Uterus (tissue), 4 donors: ENCODE measurements around the gene ASIC2. TPM values are rescaled to one million over a fixed set of nuclear protein-coding genes. Genes with fewer than 3 reads are reported as not detected.

Source experiments
- DNase-seq, 2 donors: peaks; one replicate each; pipeline ENCODE4 v3.0.0-alpha.2; 2019 to 2020
- H3K27ac ChIP-seq, 2 donors: fragments of 200-600 bp; sonication (generic); 1 replicate in 1 of 2; 2 replicates in 1 of 2; pipeline ENCODE4 v1.5.1; 2016 to 2018
- H3K27me3 ChIP-seq, 2 donors: fragments of 200-600 bp; sonication (generic); one replicate each; pipeline ENCODE4 v1.5.1; 2018 to 2019; ENCODE audit warnings: control low read depth in 1 of 2
- H3K36me3 ChIP-seq, 2 donors: fragments of 200-600 bp; sonication (generic); one replicate each; pipeline ENCODE4 v1.5.1; 2019; ENCODE audit warnings: control low read depth in 1 of 2
- H3K4me1 ChIP-seq, 2 donors: fragments of 200-600 bp; sonication (generic); one replicate each; pipeline ENCODE4 v1.5.1; 2018 to 2019; ENCODE audit warnings: control low read depth in 1 of 2
- H3K4me3 ChIP-seq, 2 donors: fragments of 200-600 bp; sonication (generic); 1 replicate in 1 of 2; 2 replicates in 1 of 2; pipeline ENCODE4 v1.5.1; 2018 to 2019; ENCODE audit warnings: mild to moderate bottlenecking in 1 of 2
- H3K9me3 ChIP-seq, 2 donors: fragments of 200-600 bp; sonication (generic); one replicate each; pipeline ENCODE4 v1.5.1; 2019; ENCODE audit warnings: control low read depth in 1 of 2
- CTCF ChIP-seq, 4 experiments: fragments of 200-600 bp in 2 of 4; fragments of 450-650 bp in 2 of 4; sonication (generic) in 2 of 4; IDR thresholded peaks; one replicate each; pipeline ENCODE4 v1.5.1; 2016 to 2019; ENCODE audit warnings: antibody characterized with exemption in 4 of 4, mild to moderate bottlenecking in 2 of 4, moderate library complexity in 1 of 4
- POLR2A ChIP-seq, 2 donors: fragments of 450-650 bp; IDR thresholded peaks; one replicate each; pipeline ENCODE4 v1.6.1; 2016; ENCODE audit warnings: antibody characterized with exemption in 2 of 2, mild to moderate bottlenecking in 1 of 2, moderate library complexity in 1 of 2
- intact Hi-C: fragments of 100-400 bp; cut with DNase I; formaldehyde crosslinking; loops from one replicate; pipeline ENCODE4 v1.15.1; 2023; ENCODE audit warnings: low total_unique reads
- total RNA-seq, 4 donors: library from RNA; depleted of rRNA in 3 of 4; stranded (reverse); fragments of >200 nt in 3 of 4; gene quantifications; one replicate each; pipeline versions ENCODE4 v1.1.0 to v1.2.4, GENCODE V29; 2014 to 2023
- donor health status: DM: yes; HTN: yes; CAD: no.

ASIC2 gene
- total RNA-seq, 4 donors from 2014 or later = 1.2 to 1.4 TPM; not detected in 2

- TF ChIP-seq POLR2A (IDR thresholded peaks at IDR 0.05) (no peak), CTCF (IDR thresholded peaks at IDR 0.05) (no peak)
- intact Hi-C loops = no loop called here
- no peak for DNase-seq
- H3K27me3 ChIP-seq = no peaks in the 10 kb centered on the region
- H3K36me3 ChIP-seq = no peaks in the 10 kb centered on the region
- H3K27ac ChIP-seq = no peak overlapping the region
- H3K4me3 ChIP-seq = no peak overlapping the region
- H3K4me1 ChIP-seq = no peaks in the 10 kb centered on the region
- H3K9me3 ChIP-seq = no peaks in the 10 kb centered on the region
Measured at GRCh38 chr17:33316746-33317145, 23.7 kb upstream of the ASIC2 start.

- intact Hi-C loops = no loop called here
- no peaks in the 10 kb centered on the region for H3K4me1 ChIP-seq
- no peaks in the 10 kb centered on the region for H3K27me3 ChIP-seq
- no peak for TF ChIP-seq POLR2A (IDR thresholded peaks at IDR 0.05)
- no peak for TF ChIP-seq CTCF (IDR thresholded peaks at IDR 0.05)
- no peak overlapping the region for H3K4me3 ChIP-seq
- no peaks in the 10 kb centered on the region for H3K36me3 ChIP-seq
- no peak for DNase-seq
- H3K27ac ChIP-seq = no peak overlapping the region
- H3K9me3 ChIP-seq = no peaks in the 10 kb centered on the region
Measured at GRCh38 chr17:33310296-33310695, 17.2 kb upstream of the ASIC2 start.

DNA sequence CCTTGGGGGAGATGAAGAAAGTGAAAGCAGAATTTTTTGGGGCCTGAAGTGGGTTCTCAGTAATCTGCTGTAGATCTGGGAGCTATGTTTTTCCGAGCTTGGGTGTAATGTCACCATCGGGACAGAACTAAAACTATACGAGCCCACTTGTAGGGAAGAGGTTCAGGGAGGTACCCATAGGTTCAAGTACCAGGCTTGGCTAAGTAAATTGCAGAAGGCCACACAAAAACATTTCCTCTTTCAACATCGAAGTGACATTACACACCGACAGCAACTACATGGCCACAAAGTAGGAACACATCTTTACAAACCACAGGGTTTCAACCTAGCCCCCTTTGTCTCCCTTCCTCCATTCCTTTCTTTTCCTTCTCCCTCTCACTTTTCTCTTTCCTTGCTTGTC, 10.2 kb upstream of the ASIC2 start:
- no peaks in the 10 kb centered on the region for H3K36me3 ChIP-seq
- no peaks in the 10 kb centered on the region for H3K27me3 ChIP-seq
- no peak for DNase-seq
- H3K4me3 ChIP-seq = no peak overlapping the region
- H3K9me3 ChIP-seq = no peaks in the 10 kb centered on the region
- H3K27ac ChIP-seq = no peak overlapping the region
- no peak for TF ChIP-seq CTCF (IDR thresholded peaks at IDR 0.05)
- TF ChIP-seq POLR2A (IDR thresholded peaks at IDR 0.05) = no peak
- no peaks in the 10 kb centered on the region for H3K4me1 ChIP-seq
- intact Hi-C loops = no loop called here

DNA sequence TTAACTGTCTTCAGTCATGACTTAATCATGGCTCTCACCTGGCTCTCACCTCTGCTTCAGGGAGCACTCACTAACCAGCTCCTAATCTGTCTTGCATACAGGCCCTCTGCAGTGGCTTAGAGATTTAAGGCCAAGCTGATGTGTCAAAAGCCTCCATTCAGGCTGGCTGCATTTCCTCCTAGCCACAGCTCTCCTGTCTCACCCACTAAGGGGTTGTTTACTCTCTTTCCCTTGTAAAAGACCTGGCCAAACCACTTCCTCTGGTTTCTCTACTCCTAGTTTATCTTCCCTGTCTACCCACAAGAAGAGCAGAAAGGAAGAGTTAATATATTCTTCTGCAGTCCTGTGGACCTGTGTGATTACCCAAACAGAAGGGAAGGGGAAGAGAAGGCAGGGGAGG, 9.3 kb upstream of the ASIC2 start:
- Histone ChIP-seq H3K27ac (no peak overlapping the region), H3K4me3 (no peak overlapping the region), H3K4me1 (no peaks in the 10 kb centered on the region), H3K27me3 (no peaks in the 10 kb centered on the region), H3K9me3 (no peaks in the 10 kb centered on the region), H3K36me3 (no peaks in the 10 kb centered on the region)
- TF ChIP-seq CTCF (IDR thresholded peaks at IDR 0.05) = no peak
- TF ChIP-seq POLR2A (IDR thresholded peaks at IDR 0.05) = no peak
- no peak for DNase-seq
- intact Hi-C loops = no loop called here

- TF ChIP-seq CTCF (IDR thresholded peaks at IDR 0.05) = no peak
- TF ChIP-seq POLR2A (IDR thresholded peaks at IDR 0.05) = no peak
- Histone ChIP-seq H3K4me1 (no peaks in the 10 kb centered on the region), H3K27ac (no peak overlapping the region), H3K27me3 (no peaks in the 10 kb centered on the region), H3K9me3 (no peaks in the 10 kb centered on the region), H3K4me3 (no peak overlapping the region), H3K36me3 (no peaks in the 10 kb centered on the region)
- no peak for DNase-seq
- intact Hi-C loops = no loop called here
Measured at GRCh38 chr17:33300241-33300640, 7.1 kb upstream of the ASIC2 start.
